Measurements from ENCODE around the gene PIP5K1C.

GRCh38 chr19:3696660-3696995, 3.6 kb downstream of the PIP5K1C start:
- TF ChIP-seq CTCF (IDR thresholded peaks at IDR 0.05) = no peak
- TF ChIP-seq EP300 (IDR thresholded peaks at IDR 0.05; ENCODE audit: low read depth) = no peak
